Measurements from ENCODE around the gene ZCCHC14. TPM values are rescaled to one million over a fixed set of nuclear protein-coding genes. Genes with fewer than 3 reads are reported as not detected.

The ZCCHC14 gene
- total RNA-seq, 4 donors from 2014 or later, result 23.0 to 70.0 (median 27.6) TPM

DNA sequence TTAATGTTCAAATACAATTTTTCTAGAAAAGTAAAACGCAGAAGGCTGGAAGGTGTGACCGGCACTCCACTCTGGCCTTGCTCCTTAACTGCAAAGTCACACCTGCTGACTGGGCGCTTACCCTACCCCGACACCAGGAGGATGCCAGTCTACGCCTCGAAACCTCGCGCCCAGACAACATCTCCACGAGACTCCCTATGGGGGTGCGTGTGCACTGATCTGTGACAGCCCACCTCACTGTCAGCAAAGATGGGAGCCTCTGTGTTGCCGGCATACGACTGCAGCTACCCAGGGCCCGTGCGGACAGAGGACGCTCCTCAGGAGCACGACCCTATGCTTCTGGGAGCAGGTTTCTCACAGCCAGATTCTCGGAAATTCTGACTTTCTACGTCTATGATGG is 74.6 kb downstream of the ZCCHC14 start:
- no peak for TF ChIP-seq POLR2A (IDR thresholded peaks at IDR 0.05)
- TF ChIP-seq, protein P1, sequence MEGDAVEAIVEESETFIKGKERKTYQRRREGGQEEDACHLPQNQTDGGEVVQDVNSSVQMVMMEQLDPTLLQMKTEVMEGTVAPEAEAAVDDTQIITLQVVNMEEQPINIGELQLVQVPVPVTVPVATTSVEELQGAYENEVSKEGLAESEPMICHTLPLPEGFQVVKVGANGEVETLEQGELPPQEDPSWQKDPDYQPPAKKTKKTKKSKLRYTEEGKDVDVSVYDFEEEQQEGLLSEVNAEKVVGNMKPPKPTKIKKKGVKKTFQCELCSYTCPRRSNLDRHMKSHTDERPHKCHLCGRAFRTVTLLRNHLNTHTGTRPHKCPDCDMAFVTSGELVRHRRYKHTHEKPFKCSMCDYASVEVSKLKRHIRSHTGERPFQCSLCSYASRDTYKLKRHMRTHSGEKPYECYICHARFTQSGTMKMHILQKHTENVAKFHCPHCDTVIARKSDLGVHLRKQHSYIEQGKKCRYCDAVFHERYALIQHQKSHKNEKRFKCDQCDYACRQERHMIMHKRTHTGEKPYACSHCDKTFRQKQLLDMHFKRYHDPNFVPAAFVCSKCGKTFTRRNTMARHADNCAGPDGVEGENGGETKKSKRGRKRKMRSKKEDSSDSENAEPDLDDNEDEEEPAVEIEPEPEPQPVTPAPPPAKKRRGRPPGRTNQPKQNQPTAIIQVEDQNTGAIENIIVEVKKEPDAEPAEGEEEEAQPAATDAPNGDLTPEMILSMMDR (IDR thresholded peaks at IDR 0.05), result no peak
- no peaks in the 10 kb centered on the region for H3K9me3 ChIP-seq
- no peaks in the 10 kb centered on the region for H3K4me1 ChIP-seq
- H3K27me3 ChIP-seq, result no peaks in the 10 kb centered on the region
- no peak overlapping the region for H3K27ac ChIP-seq
- WGBS, 2 donors, result 91 to 95% methylated on average over 18 of the region's 18 CpGs
- intact Hi-C loops (cut with DNase I), result loop anchor here (10.0 kb wide), 2 partner anchors 77 to 217 kb away; partner anchors contain the start of gene ZCCHC14
- DNase-seq, result no peak
- H3K36me3 ChIP-seq, result peaks cover 44 to 52% of the 10 kb centered on the region in 2 donors
- H3K4me3 ChIP-seq (replicated peaks in 1 of 3), result no peak overlapping the region

DNA sequence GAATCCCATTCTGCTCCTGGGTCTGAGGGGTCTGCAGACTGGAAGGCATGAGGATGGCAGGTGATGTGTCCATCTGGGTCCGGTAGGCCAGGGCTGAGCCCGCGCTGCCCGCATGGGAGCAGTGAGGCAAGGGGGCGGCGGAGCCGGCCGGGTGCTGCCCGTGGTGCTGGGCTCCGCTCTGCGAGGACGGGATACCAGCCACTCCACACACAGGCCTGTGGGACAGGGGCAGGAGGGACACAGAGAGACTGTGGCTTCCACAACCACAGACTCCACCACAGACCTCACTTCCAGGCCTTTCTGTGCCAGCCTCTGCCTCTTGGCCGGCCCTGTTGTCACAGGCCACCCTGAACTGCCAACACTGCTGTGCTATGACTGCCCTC is 75.3 kb downstream of the ZCCHC14 start:
- intact Hi-C loops (cut with DNase I), result loop anchor here (10.0 kb wide), 2 partner anchors 77 to 217 kb away; partner anchors contain the start of gene ZCCHC14
- DNase-seq, result no peak
- Histone ChIP-seq H3K4me3 (replicated peaks in 1 of 3) (no peak overlapping the region), H3K27ac (no peak overlapping the region), H3K4me1 (no peaks in the 10 kb centered on the region), H3K9me3 (no peaks in the 10 kb centered on the region), H3K27me3 (no peaks in the 10 kb centered on the region), H3K36me3 (peaks cover 45 to 49% of the 10 kb centered on the region in 2 donors)
- TF ChIP-seq, protein P1 (IDR thresholded peaks at IDR 0.05), result no peak
- no peak for TF ChIP-seq POLR2A (IDR thresholded peaks at IDR 0.05)
- WGBS, 2 donors, result 87 to 90% methylated on average over 12 to 13 of the region's 13 CpGs

DNA sequence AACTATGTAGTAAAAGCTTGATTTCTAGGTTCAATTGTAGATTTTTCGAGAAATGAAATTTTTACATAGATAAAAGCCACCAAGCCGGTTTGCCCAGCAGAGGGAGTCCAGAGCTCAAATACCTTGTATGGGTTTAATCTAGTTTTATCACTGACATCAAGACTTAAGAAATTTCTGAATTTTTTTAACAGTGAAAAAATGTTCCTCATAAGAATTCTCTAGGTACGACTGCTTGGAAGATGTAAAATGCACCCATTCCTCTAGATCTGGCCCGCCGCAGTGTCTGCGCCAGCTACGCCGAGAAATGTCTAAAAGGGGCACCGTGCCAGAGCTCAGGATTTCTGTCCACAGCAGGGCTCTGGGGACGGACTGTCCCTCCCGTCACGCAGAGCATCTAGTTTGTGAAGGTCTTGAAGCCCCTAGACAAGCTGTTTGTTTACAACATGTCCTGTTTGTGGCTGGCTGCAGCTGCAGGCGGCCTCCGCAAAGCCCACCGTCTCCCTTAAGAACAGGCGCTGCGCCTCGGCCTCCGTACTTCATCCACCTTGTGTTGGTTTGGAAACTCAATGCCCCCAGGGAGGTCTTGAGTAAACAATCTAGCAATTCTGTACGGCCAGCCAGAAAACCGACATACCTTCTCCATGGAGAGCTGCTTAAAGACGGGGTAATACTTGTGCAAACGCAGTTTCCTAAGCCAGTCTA is 75.8 kb downstream of the ZCCHC14 start:
- Histone ChIP-seq H3K9me3 (no peaks in the 10 kb centered on the region), H3K4me3 (replicated peaks in 1 of 3) (no peak overlapping the region), H3K27me3 (no peaks in the 10 kb centered on the region), H3K27ac (no peak overlapping the region), H3K4me1 (no peaks in the 10 kb centered on the region), H3K36me3 (peaks cover 45 to 49% of the 10 kb centered on the region in 2 donors)
- peak; percentile 49 to 50 for DNase-seq
- intact Hi-C loops (cut with DNase I), result loop anchor here (10.0 kb wide), 2 partner anchors 78 to 218 kb away; partner anchors contain the start of gene ZCCHC14
- no peak for TF ChIP-seq POLR2A (IDR thresholded peaks at IDR 0.05)
- TF ChIP-seq, protein P1 (IDR thresholded peaks at IDR 0.05), result peak; percentile 21 to 60 (median 46)
- 75 to 81% methylated on average over 23 of the region's 23 CpGs for WGBS, 2 donors

DNA sequence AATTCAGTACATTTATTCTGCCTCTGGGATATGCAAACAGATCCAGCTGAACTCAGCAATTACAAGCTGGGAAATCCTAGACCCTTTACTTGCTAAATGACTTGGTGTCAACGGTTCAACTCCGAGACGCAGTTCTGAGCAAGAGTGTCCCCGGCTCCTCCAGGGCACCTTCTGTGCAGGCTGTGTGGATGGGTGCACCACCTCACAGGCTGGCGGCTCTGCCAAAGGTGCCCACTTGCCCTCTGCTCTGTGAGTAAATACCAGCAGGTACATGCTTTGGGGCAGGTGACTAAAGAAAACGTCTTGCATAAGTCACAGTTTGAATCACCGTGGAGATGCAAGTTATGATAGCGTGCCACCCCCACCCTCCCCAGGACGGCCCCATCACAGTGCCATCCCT is 77.4 kb downstream of the ZCCHC14 start:
- H3K27ac ChIP-seq, result no peak overlapping the region
- no peak overlapping the region for H3K4me3 ChIP-seq (replicated peaks in 1 of 3)
- no peaks in the 10 kb centered on the region for H3K4me1 ChIP-seq
- DNase-seq, result no peak
- TF ChIP-seq POLR2A (IDR thresholded peaks at IDR 0.05), result no peak
- TF ChIP-seq, protein P1 (IDR thresholded peaks at IDR 0.05), result no peak
- H3K27me3 ChIP-seq, result no peaks in the 10 kb centered on the region
- no peaks in the 10 kb centered on the region for H3K9me3 ChIP-seq
- intact Hi-C loops (cut with DNase I), result loop anchor here (10.0 kb wide), 2 partner anchors 79 to 219 kb away; partner anchors contain the start of gene ZCCHC14
- 90 to 92% methylated on average over 9 of the region's 9 CpGs for WGBS, 2 donors
- H3K36me3 ChIP-seq, result peaks cover 52 to 55% of the 10 kb centered on the region in 2 donors

DNA sequence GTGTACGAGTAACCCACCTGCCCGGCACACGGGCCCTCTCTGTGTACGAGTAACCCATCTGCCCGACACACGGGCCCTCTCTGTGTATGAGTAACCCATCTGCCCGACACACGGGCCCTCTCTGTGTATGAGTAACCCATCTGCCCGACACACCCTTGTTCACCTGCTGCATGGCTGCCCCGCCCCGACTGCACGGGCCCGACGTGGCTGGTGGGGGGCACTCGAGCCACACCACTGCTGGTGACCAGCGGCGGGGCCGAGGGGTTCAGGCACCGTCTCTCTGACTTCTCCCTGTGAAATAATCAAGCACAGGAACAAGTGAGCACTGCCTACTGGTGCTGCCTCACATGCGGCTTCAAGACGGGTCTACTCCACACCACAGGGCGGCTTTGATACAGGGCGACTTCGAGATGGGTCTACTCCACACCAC is 78.6 kb downstream of the ZCCHC14 start:
- H3K4me3 ChIP-seq (replicated peaks in 1 of 3), result no peak overlapping the region
- 83 to 89% methylated on average over 13 to 15 of the region's 24 CpGs for WGBS, 2 donors
- H3K9me3 ChIP-seq, result no peaks in the 10 kb centered on the region
- no peak overlapping the region for H3K27ac ChIP-seq
- intact Hi-C loops (cut with DNase I), result loop anchor here (10.0 kb wide), 2 partner anchors 81 to 221 kb away; partner anchors contain the start of gene ZCCHC14
- no peak for TF ChIP-seq POLR2A (IDR thresholded peaks at IDR 0.05)
- TF ChIP-seq, protein P1 (IDR thresholded peaks at IDR 0.05), result no peak
- H3K36me3 ChIP-seq, result peaks cover 56 to 63% of the 10 kb centered on the region in 2 donors
- no peaks in the 10 kb centered on the region for H3K4me1 ChIP-seq
- H3K27me3 ChIP-seq, result no peaks in the 10 kb centered on the region
- no peak for DNase-seq
